ENCODE measurements around the gene PTGER1. TPM values are rescaled to one million over a fixed set of nuclear protein-coding genes. Genes with fewer than 3 reads are reported as not detected.
A peak's percentile ranks its signal among the peaks of the same experiment; 100 is the strongest.

PTGER1 gene
- total and polyA plus RNA-seq, 9 of the 15 experiments (the other 6 are each of a cell fraction or from before 2014, with no cell fraction given): 0.06 to 0.36 (median 0.31) TPM; not detected in 5

GRCh38 chr19:14496029-14496833, 21.1 kb upstream of the PTGER1 start, which contains the start of gene GIPC1 (continued):
- TF ChIP-seq KDM4B (IDR thresholded peaks at IDR 0.05; ENCODE audit: borderline replicate concordance in 2 of 2, low read depth in 1 of 2): peak in 1 of 2 experiments; percentile 45; a peak in 1 of 4 replicates
- TF ChIP-seq NEUROD1 (IDR thresholded peaks at IDR 0.05; ENCODE audit: borderline replicate concordance, low read depth, low read length, partially characterized antibody): peak; percentile 72
- no peak for TF ChIP-seq AFF1 (IDR thresholded peaks at IDR 0.05; ENCODE audit: low read depth in 1 of 2, partially characterized antibody in 2 of 2)
- TF ChIP-seq ZNF551 (CRISPR knock-in tag; IDR thresholded peaks at IDR 0.05): no peak
- peak; percentile 51; the same call in 1 of the 2 replicates for TF ChIP-seq BCOR (IDR thresholded peaks at IDR 0.05)
- no peak for TF ChIP-seq ZHX1 (conservative IDR thresholded peaks at IDR 0.05; ENCODE audit: low read length)
- no peak for TF ChIP-seq TAL1 (IDR thresholded peaks at IDR 0.05)
- no peak for TF ChIP-seq MCM7 (IDR thresholded peaks at IDR 0.05)
- TF ChIP-seq TSC22D4 (tag; IDR thresholded peaks at IDR 0.05): no peak
- TF ChIP-seq CEBPG (CRISPR knock-in tag; IDR thresholded peaks at IDR 0.05): no peak
- TF ChIP-seq CEBPG (tag; conservative IDR thresholded peaks at IDR 0.05 in 1 of 2, IDR thresholded peaks at IDR 0.05 in 1 of 2): no peak
- TF ChIP-seq SAP30 (IDR thresholded peaks at IDR 0.05; ENCODE audit: borderline replicate concordance, insufficient read depth, low read depth, low read length, poor library complexity, severe bottlenecking): peak; percentile 74
- no peak for TF ChIP-seq CREB1 (IDR thresholded peaks at IDR 0.05)
- peak; percentile 73 for TF ChIP-seq CREB1 (CRISPR knock-in tag; IDR thresholded peaks at IDR 0.05)
- no peak for TF ChIP-seq SAFB2 (IDR thresholded peaks at IDR 0.05; ENCODE audit: borderline replicate concordance, low read depth, low read length, severe bottlenecking)
- no peak for TF ChIP-seq ZNF143 (CRISPR knock-in tag; IDR thresholded peaks at IDR 0.05)
- no peak for TF ChIP-seq MED1 (CRISPR knock-in tag; IDR thresholded peaks at IDR 0.05; ENCODE audit: borderline replicate concordance)
- TF ChIP-seq TCF7 (IDR thresholded peaks at IDR 0.05; ENCODE audit: borderline replicate concordance): no peak
- no peak for TF ChIP-seq NBN (IDR thresholded peaks at IDR 0.05; ENCODE audit: low read depth)
- TF ChIP-seq XRCC5 (IDR thresholded peaks at IDR 0.05; ENCODE audit: low read depth, low read length): peak; percentile 74; the same call in 1 of the 2 replicates
- no peak for TF ChIP-seq FOXK1 (CRISPR knock-in tag; IDR thresholded peaks at IDR 0.05; ENCODE audit: borderline replicate concordance)
- no peak for TF ChIP-seq PCBP2 (IDR thresholded peaks at IDR 0.05; ENCODE audit: low read depth, low read length, poor library complexity, severe bottlenecking)
